Keratinocyte (primary cell): ENCODE data around the gene YPEL1.

Experiments used
- CTCF ChIP-seq, 3 experiments: IDR thresholded peaks in 1 of 3; conservative IDR thresholded peaks in 1 of 3; optimal IDR thresholded peaks in 1 of 3; 2 replicates in 2 of 3; 3 replicates in 1 of 3; pipeline versions ENCODE3 to v1.5.1; 2011; ENCODE audit warnings: low read length in 3 of 3, mild to moderate bottlenecking in 3 of 3, moderate library complexity in 2 of 3, control low read depth in 1 of 3, inconsistent platforms in 1 of 3; ENCODE audit not compliant: insufficient read depth in 2 of 3; ENCODE audit errors: extremely low read depth in 1 of 3
- EZH2 ChIP-seq: IDR thresholded peaks from one replicate; pipeline ENCODE4 v1.6.1; 2012; ENCODE audit warnings: inconsistent platforms, mild to moderate bottlenecking, low read length, moderate library complexity

- TF ChIP-seq CTCF (optimal IDR thresholded peaks at IDR 0.05 in 1 of 3, IDR thresholded peaks at IDR 0.05 in 1 of 3, conservative IDR thresholded peaks at IDR 0.05 in 1 of 3; ENCODE audit: extremely low read depth in 1 of 3, insufficient read depth in 2 of 3, low read length in 3 of 3) (no peak), EZH2 (no peak)
Measured at GRCh38 chr22:21771631-21771976, 36.0 kb upstream of the YPEL1 start.
